Neuronal stem cell (in vitro differentiated cells): ENCODE data around the gene IPO13.

ENCODE experiments used
- DNase-seq: peaks from one replicate; pipeline ENCODE4 v3.0.0-alpha.2; 2013; ENCODE audit warnings: low spot score
- H2AFZ ChIP-seq: one replicate; pipeline ENCODE4 v1.6.1; 2013; ENCODE audit warnings: mild to moderate bottlenecking, low read length, inconsistent platforms
- H2AK5ac ChIP-seq: 2 replicates; pipeline ENCODE4 v1.6.1; 2013; ENCODE audit warnings: low read depth, mild to moderate bottlenecking, inconsistent platforms, low read length, moderate library complexity, mixed read lengths
- H2BK120ac ChIP-seq: 2 replicates; pipeline ENCODE4 v1.6.1; 2013; ENCODE audit warnings: low read depth, mild to moderate bottlenecking, inconsistent platforms, low read length, moderate library complexity, mixed read lengths
- H2BK12ac ChIP-seq: one replicate; pipeline ENCODE4 v1.6.1; 2013; ENCODE audit warnings: low read length, inconsistent platforms
- H2BK15ac ChIP-seq: 2 replicates; pipeline ENCODE4 v1.6.1; 2013; ENCODE audit warnings: mild to moderate bottlenecking, low read length, inconsistent platforms, mixed read lengths
- H2BK5ac ChIP-seq: one replicate; pipeline ENCODE4 v1.6.1; 2013; ENCODE audit warnings: inconsistent platforms, mild to moderate bottlenecking, low read length, moderate library complexity
- H3K14ac ChIP-seq: one replicate; pipeline ENCODE4 v1.6.1; 2013; ENCODE audit warnings: low read length, inconsistent platforms
- H3K18ac ChIP-seq: 2 replicates; pipeline ENCODE4 v1.6.1; 2013; ENCODE audit warnings: low read length, inconsistent platforms
- H3K23ac ChIP-seq: 2 replicates; pipeline ENCODE4 v1.6.1; 2013; ENCODE audit warnings: low read depth, mild to moderate bottlenecking, mixed read lengths, low read length, inconsistent platforms; ENCODE audit not compliant: poor library complexity
- H3K27ac ChIP-seq: replicated peaks from 3 replicates; pipeline ENCODE4 v1.5.1; 2013; ENCODE audit warnings: low read length, inconsistent platforms
- H3K27me3 ChIP-seq, 3 experiments: 2 replicates each; pipeline ENCODE4 v1.6.1; 2013; ENCODE audit warnings: low read length in 3 of 3, mild to moderate bottlenecking in 2 of 3, inconsistent platforms in 1 of 3, low read depth in 1 of 3, mixed read lengths in 1 of 3, moderate library complexity in 1 of 3; ENCODE audit not compliant: control insufficient read depth in 3 of 3, insufficient read depth in 3 of 3
- H3K36me3 ChIP-seq, 2 donors: replicated peaks in 1 of 2; 2 replicates each; pipeline ENCODE4 v1.6.1; 2013; ENCODE audit warnings: low read length in 2 of 2; ENCODE audit not compliant: control insufficient read depth in 2 of 2, insufficient read depth in 2 of 2
- H3K4ac ChIP-seq: 2 replicates; pipeline ENCODE4 v1.6.1; 2013; ENCODE audit warnings: inconsistent platforms, mild to moderate bottlenecking, low read length, moderate library complexity
- H3K4me1 ChIP-seq, 2 donors: 1 replicate in 1 of 2; 2 replicates in 1 of 2; pipeline ENCODE4 v1.6.1; 2013; ENCODE audit warnings: low read length in 2 of 2, low read depth in 1 of 2; ENCODE audit not compliant: control insufficient read depth in 2 of 2, insufficient read depth in 1 of 2
- H3K4me2 ChIP-seq: one replicate; pipeline ENCODE4 v1.6.1; 2013; ENCODE audit warnings: mild to moderate bottlenecking, low read length, inconsistent platforms; ENCODE audit not compliant: insufficient read depth, poor library complexity, severe bottlenecking
- H3K4me3 ChIP-seq, 2 donors: 2 replicates each; pipeline ENCODE4 v1.5.1; 2013; ENCODE audit warnings: low read length in 2 of 2, mild to moderate bottlenecking in 2 of 2, inconsistent platforms in 1 of 2, moderate library complexity in 1 of 2
- H3K79me1 ChIP-seq: one replicate; pipeline ENCODE4 v1.6.1; 2013; ENCODE audit warnings: low read depth, mild to moderate bottlenecking, inconsistent platforms, low read length, moderate library complexity
- H3K9ac ChIP-seq: one replicate; pipeline ENCODE4 v1.6.1; 2013; ENCODE audit warnings: mild to moderate bottlenecking, low read depth, low read length, inconsistent platforms; ENCODE audit not compliant: poor library complexity
- H3K9me3 ChIP-seq, 2 donors: replicated peaks in 1 of 2; 2 replicates each; pipeline versions ENCODE3 to v1.6.1; 2013; ENCODE audit warnings: low read length in 2 of 2, mild to moderate bottlenecking in 2 of 2, inconsistent platforms in 1 of 2, low read depth in 1 of 2, mixed read lengths in 1 of 2, moderate library complexity in 1 of 2; ENCODE audit not compliant: control insufficient read depth in 2 of 2, insufficient read depth in 1 of 2
- H4K8ac ChIP-seq: one replicate; pipeline ENCODE4 v1.6.1; 2013; ENCODE audit warnings: low read depth, mild to moderate bottlenecking, inconsistent platforms, low read length, moderate library complexity
- H4K91ac ChIP-seq: one replicate; pipeline ENCODE4 v1.6.1; 2013; ENCODE audit warnings: low read length, low read depth, mild to moderate bottlenecking, inconsistent platforms; ENCODE audit not compliant: poor library complexity
- WGBS, 2 donors: extraction: QIAGEN DNeasy Blood & Tissue Kit; methylation state at CpG; one replicate each; pipeline ENCODE4 v1.1.7; 2013; ENCODE audit warnings: missing lambda C conversion rate in 2 of 2, mixed read lengths in 1 of 2; ENCODE audit not compliant: insufficient read length in 2 of 2, insufficient replicate concordance in 1 of 2; ENCODE audit errors: extremely low coverage in 2 of 2; 5-methylcytosine and 5-hydroxymethylcytosine counted together

Gene IPO13

GRCh38 chr1:43945674-43946235, 995 bp upstream of the IPO13 start:
- peak overlapping the region in 1 of 2 donors; percentile 83 for H3K4me3 ChIP-seq
- no peak overlapping the region for H2BK5ac ChIP-seq
- H3K27ac ChIP-seq, result no peak overlapping the region
- no peak overlapping the region for H2BK12ac ChIP-seq
- peak overlapping the region; percentile 95 for H3K4me2 ChIP-seq
- H3K18ac ChIP-seq, result no peak overlapping the region
- no peak overlapping the region for H3K9ac ChIP-seq
- H2AFZ ChIP-seq, result peak overlapping the region; percentile 99
- no peak overlapping the region for H2BK120ac ChIP-seq
- no peak overlapping the region for H3K4ac ChIP-seq
- H3K23ac ChIP-seq, result no peak overlapping the region
- H2AK5ac ChIP-seq, result no peak overlapping the region
- no peaks in the 10 kb centered on the region for H3K27me3 ChIP-seq
- H3K36me3 ChIP-seq, result peaks cover 5 to 13% of the 10 kb centered on the region in 2 donors
- no peaks in the 10 kb centered on the region for H3K9me3 ChIP-seq
- no CpG with 5 or more reads among the region's 3 CpGs for WGBS, 2 donors
- no peak overlapping the region for H4K91ac ChIP-seq
- no peak overlapping the region for H4K8ac ChIP-seq
- peaks cover 3% of the 10 kb centered on the region for H3K79me1 ChIP-seq
- H2BK15ac ChIP-seq, result no peak overlapping the region
- DNase-seq, result no peak
- H3K14ac ChIP-seq, result no peak overlapping the region
- H3K4me1 ChIP-seq, result peaks cover 9 to 11% of the 10 kb centered on the region in 2 donors

DNA sequence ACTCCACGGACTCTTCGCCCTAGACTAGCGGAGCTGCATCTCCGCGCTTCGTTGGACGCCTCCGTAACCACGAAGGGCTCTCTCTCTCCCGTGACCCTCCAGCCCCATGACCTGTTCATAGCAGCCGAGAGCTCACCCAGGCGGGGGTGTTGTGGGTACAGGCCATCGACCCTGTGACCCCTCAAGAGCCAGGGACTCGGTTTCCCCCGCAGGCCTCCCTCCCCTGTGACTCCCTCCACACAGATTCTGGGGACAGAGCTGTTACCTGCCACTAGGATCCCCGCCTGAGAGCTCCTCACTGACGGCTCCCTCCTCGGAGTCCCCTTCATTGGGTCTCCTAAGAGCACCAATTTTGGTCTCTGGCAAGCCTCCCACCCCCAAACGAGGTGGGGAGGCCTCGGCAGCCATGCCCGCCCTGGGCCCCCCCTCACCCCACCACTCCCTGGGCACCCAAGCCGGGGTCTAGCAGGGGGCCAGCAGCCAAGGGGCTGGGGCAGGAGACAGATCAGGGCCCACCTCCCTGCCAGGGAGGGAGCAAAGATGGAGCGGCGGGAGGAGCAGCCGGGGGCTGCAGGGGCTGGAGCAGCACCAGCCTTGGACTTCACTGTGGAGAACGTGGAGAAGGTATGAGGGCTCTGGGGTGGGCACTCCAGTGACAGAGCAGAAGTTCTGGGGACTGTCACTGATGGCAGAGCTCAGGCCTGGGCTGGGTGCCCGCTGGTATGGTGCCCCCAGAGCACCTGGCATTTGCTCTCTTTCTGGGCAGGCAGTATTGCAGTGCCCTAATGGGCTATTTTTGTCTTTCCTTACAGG, 517 bp downstream of the IPO13 start:
- Histone ChIP-seq H3K9me3 (no peaks in the 10 kb centered on the region), H2BK15ac (peak overlapping the region; percentile 56), H3K23ac (peak overlapping the region; percentile 89), H2AK5ac (peak overlapping the region; percentile 76), H2BK12ac (peak overlapping the region; percentile 11), H2AFZ (peak overlapping the region; percentile 99), H3K4me3 (peak overlapping the region; percentile 83 to 89), H2BK5ac (peak overlapping the region; percentile 97), H3K4me1 (peaks cover 9 to 11% of the 10 kb centered on the region in 2 donors), H3K14ac (peak overlapping the region; percentile 89), H3K79me1 (peaks cover 3% of the 10 kb centered on the region), H3K4me2 (peak overlapping the region; percentile 95), H4K8ac (no peak overlapping the region), H3K4ac (peak overlapping the region; percentile 77), H3K9ac (peak overlapping the region; percentile 93), H3K18ac (peak overlapping the region; percentile 93), H3K36me3 (peaks cover 5 to 17% of the 10 kb centered on the region in 2 donors), H2BK120ac (no peak overlapping the region), H3K27ac (no peak overlapping the region), H4K91ac (no peak overlapping the region), H3K27me3 (no peaks in the 10 kb centered on the region)
- WGBS, 2 donors, result no CpG with 5 or more reads among the region's 27 CpGs
- no peak for DNase-seq

DNA sequence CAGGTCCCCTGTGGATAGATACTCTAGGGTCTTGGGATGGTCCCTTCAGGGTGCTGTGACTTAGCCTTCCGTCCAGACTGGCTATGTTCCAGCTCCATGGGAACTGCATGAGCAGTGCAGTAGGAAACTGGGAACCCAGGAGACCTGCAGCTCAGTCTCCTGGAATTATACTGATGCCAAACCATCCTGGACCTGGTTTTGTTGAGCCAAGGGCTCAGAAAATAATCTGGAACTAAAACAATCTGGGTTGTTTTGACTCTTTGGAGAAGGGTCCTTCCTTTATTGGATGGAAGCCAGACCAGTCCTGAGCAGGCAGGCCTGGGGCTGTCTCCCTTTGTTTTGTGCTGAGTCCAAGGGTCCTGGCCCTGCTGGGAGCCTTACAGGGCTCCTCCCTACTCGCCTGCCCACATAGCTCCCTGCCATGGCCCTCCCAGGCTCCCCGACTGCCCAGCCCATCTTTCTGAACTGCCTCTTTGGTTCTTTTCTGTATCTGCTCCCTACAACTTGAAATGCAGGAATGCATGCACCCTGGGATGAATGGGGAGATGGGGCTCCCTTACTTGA, 1.2 kb downstream of the IPO13 start:
- peaks cover 3% of the 10 kb centered on the region for H3K79me1 ChIP-seq
- H3K9me3 ChIP-seq, result no peaks in the 10 kb centered on the region
- H3K27ac ChIP-seq, result no peak overlapping the region
- no peak overlapping the region for H2BK15ac ChIP-seq
- no peak overlapping the region for H2BK5ac ChIP-seq
- no peak overlapping the region for H3K23ac ChIP-seq
- H3K4ac ChIP-seq, result no peak overlapping the region
- H3K14ac ChIP-seq, result no peak overlapping the region
- peak overlapping the region; percentile 83 to 89 for H3K4me3 ChIP-seq
- no peak overlapping the region for H4K8ac ChIP-seq
- no peak overlapping the region for H2BK12ac ChIP-seq
- H3K4me2 ChIP-seq, result no peak overlapping the region
- H3K36me3 ChIP-seq, result peaks cover 5 to 17% of the 10 kb centered on the region in 2 donors
- H3K18ac ChIP-seq, result no peak overlapping the region
- DNase-seq, result no peak
- no peak overlapping the region for H4K91ac ChIP-seq
- no peak overlapping the region for H3K9ac ChIP-seq
- no peak overlapping the region for H2AK5ac ChIP-seq
- no peak overlapping the region for H2BK120ac ChIP-seq
- no CpG with 5 or more reads among the region's 3 CpGs for WGBS, 2 donors
- no peak overlapping the region for H2AFZ ChIP-seq
- no peaks in the 10 kb centered on the region for H3K27me3 ChIP-seq
- H3K4me1 ChIP-seq, result peaks cover 11 to 12% of the 10 kb centered on the region in 2 donors

DNA sequence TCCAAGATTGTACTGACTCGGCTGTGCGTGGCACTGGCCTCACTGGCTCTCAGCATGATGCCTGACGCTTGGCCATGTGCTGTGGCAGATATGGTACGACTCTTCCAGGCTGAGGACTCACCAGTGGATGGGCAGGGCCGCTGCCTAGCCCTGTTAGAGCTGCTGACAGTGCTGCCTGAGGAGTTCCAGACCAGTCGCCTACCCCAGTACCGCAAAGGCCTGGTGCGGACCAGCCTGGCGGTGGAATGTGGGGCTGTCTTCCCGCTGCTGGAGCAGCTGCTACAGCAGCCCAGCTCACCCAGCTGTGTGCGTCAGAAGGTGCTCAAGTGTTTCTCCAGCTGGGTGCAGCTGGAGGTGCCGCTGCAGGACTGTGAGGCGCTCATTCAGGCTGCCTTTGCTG, 2.9 kb downstream of the IPO13 start:
- peak overlapping the region; percentile 7 for H3K4ac ChIP-seq
- no peak overlapping the region for H2BK120ac ChIP-seq
- H2AK5ac ChIP-seq, result no peak overlapping the region
- WGBS, 2 donors, result no CpG with 5 or more reads among the region's 13 CpGs
- no peaks in the 10 kb centered on the region for H3K27me3 ChIP-seq
- no peak overlapping the region for H2BK12ac ChIP-seq
- DNase-seq, result no peak
- peaks cover 5% of the 10 kb centered on the region for H3K79me1 ChIP-seq
- peak overlapping the region; percentile 64 for H4K91ac ChIP-seq
- no peak overlapping the region for H3K27ac ChIP-seq
- H3K14ac ChIP-seq, result no peak overlapping the region
- H4K8ac ChIP-seq, result no peak overlapping the region
- H3K4me3 ChIP-seq, result no peak overlapping the region
- no peak overlapping the region for H2BK15ac ChIP-seq
- H3K18ac ChIP-seq, result no peak overlapping the region
- H2BK5ac ChIP-seq, result no peak overlapping the region
- no peaks in the 10 kb centered on the region for H3K9me3 ChIP-seq
- no peak overlapping the region for H3K4me2 ChIP-seq
- peak overlapping the region; percentile 40 for H3K23ac ChIP-seq
- H3K4me1 ChIP-seq, result peaks cover 11 to 18% of the 10 kb centered on the region in 2 donors
- H2AFZ ChIP-seq, result no peak overlapping the region
- H3K9ac ChIP-seq, result peak overlapping the region; percentile 61
- H3K36me3 ChIP-seq, result peaks cover 5 to 17% of the 10 kb centered on the region in 2 donors
